ENCODE measurements around the gene UAP1L1.
A peak's percentile ranks its signal among the peaks of the same experiment; 100 is the strongest.

The UAP1L1 gene

DNA sequence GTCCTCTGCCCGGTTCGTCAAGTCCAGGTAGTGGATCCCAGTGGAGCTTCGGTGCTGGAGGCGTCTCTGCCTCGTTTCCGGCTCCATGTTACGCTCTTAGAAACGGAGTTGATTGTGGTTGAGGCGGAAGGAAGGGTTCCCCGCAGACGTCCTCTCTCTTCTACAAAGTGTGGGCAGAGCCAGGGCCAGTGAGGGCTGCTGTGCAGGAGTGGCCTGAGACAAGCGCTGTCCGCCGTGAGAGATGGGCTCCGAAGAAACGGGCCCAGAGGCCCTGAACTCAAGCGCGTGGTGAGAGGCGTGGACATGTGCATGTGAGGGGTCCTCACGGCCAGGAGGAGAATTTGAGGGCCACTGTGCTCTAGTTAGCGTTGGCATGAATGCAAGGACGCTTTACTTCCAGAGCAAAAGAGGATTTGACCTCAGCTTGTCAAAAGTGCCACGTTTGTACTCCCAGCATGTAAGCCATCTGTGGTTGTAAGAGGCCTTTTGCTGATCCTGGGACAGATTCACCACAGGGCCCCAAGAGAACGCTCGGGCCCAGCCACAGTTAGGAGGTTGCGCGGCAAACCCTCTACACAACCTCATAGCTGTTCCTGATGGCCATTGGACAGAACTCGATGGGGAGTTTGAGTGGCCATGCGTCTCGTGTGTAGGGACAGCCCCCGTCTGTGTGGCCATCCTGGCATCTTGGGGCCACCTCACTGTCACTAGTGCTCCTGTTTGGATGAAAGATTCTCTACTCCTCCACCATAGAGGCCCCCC is 19.6 kb downstream of the UAP1L1 start:
- peak; percentile 75 for DNase-seq (ENCODE audit: low read depth)
- peak overlapping the region; percentile 36 for H3K4me3 ChIP-seq (ENCODE audit: low read depth, low read length)
- TF ChIP-seq POLR2A (IDR thresholded peaks at IDR 0.05; ENCODE audit: extremely low read depth, insufficient read length): no peak
- TF ChIP-seq, protein P1, sequence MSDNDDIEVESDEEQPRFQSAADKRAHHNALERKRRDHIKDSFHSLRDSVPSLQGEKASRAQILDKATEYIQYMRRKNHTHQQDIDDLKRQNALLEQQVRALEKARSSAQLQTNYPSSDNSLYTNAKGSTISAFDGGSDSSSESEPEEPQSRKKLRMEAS (IDR thresholded peaks at IDR 0.05; ENCODE audit: low read depth, low read length): no peak; the same call in 1 of the 2 replicates
- peak; percentile 60 for TF ChIP-seq MYC (IDR thresholded peaks at IDR 0.05; ENCODE audit: low read depth, low read length)
- TF ChIP-seq, protein P2, sequence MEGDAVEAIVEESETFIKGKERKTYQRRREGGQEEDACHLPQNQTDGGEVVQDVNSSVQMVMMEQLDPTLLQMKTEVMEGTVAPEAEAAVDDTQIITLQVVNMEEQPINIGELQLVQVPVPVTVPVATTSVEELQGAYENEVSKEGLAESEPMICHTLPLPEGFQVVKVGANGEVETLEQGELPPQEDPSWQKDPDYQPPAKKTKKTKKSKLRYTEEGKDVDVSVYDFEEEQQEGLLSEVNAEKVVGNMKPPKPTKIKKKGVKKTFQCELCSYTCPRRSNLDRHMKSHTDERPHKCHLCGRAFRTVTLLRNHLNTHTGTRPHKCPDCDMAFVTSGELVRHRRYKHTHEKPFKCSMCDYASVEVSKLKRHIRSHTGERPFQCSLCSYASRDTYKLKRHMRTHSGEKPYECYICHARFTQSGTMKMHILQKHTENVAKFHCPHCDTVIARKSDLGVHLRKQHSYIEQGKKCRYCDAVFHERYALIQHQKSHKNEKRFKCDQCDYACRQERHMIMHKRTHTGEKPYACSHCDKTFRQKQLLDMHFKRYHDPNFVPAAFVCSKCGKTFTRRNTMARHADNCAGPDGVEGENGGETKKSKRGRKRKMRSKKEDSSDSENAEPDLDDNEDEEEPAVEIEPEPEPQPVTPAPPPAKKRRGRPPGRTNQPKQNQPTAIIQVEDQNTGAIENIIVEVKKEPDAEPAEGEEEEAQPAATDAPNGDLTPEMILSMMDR (IDR thresholded peaks at IDR 0.05; ENCODE audit: low read depth, low read length): no peak

DNA sequence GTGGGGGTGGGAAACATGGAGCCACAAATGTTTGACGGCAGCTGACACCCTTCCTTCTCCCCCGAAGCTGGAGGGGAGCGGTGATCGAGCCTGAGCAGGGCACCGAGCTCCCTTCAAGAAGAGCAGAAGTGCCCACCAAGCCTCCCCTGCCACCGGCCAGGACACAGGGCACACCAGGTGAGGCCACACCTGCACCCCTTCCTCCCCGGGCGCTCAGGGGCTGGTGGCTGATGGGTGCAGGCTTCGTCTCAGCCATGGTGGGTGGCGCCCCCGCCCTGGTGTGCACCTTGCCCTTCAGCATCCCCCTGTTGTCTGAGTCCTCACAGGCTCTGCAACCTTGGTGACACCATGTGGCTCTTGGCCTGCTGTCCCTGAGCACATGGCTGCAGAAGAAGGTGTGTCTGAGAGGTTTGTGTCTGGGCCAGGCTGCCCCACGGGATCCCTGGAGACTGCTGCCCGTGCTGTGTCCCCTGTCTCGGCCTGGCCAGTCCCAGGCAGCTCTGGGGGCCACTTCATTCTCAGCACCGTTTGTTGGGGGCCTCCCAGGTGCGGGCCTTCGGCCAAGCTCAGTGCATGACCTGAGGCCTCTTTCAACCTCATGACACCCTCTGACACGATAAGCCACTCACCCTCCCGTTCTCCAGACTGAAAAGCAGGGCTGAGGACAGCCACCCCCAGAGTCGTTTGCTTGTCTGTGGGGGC is 20.6 kb downstream of the UAP1L1 start:
- no peak for TF ChIP-seq POLR2A (IDR thresholded peaks at IDR 0.05; ENCODE audit: extremely low read depth, insufficient read length)
- TF ChIP-seq, protein P1 (IDR thresholded peaks at IDR 0.05; ENCODE audit: low read depth, low read length): peak; percentile 32; the same call in 1 of the 2 replicates
- TF ChIP-seq, protein P2 (IDR thresholded peaks at IDR 0.05; ENCODE audit: low read depth, low read length): no peak
- no peak for TF ChIP-seq MYC (IDR thresholded peaks at IDR 0.05; ENCODE audit: low read depth, low read length)
- DNase-seq (ENCODE audit: low read depth): no peak
- H3K4me3 ChIP-seq (ENCODE audit: low read depth, low read length): no peak overlapping the region

DNA sequence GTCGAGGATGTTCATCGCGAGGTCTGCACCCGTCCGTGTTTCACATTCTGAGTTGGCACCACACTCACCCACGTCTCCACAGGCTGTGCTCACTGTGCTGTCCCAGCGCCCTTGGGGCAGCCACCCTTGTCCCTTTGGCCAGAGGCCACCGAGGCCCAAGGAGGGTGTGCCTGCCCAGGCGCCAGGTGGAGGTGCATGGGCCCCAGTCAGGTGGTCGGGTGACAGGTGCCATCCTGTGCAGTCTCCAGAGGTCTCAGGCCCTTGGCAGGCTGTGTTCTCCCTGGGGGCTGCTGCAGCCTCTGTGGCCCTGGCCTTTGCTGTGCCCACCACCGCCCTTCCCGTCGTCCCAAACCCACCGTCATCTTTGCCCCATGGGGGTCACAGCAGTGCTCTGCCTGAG is 21.9 kb downstream of the UAP1L1 start:
- no peak overlapping the region for H3K4me3 ChIP-seq (ENCODE audit: low read depth, low read length)
- TF ChIP-seq MYC (IDR thresholded peaks at IDR 0.05; ENCODE audit: low read depth, low read length): no peak
- TF ChIP-seq POLR2A (IDR thresholded peaks at IDR 0.05; ENCODE audit: extremely low read depth, insufficient read length): no peak
- TF ChIP-seq, protein P1 (IDR thresholded peaks at IDR 0.05; ENCODE audit: low read depth, low read length): no peak
- TF ChIP-seq, protein P2 (IDR thresholded peaks at IDR 0.05; ENCODE audit: low read depth, low read length): no peak
- DNase-seq (ENCODE audit: low read depth): no peak

DNA sequence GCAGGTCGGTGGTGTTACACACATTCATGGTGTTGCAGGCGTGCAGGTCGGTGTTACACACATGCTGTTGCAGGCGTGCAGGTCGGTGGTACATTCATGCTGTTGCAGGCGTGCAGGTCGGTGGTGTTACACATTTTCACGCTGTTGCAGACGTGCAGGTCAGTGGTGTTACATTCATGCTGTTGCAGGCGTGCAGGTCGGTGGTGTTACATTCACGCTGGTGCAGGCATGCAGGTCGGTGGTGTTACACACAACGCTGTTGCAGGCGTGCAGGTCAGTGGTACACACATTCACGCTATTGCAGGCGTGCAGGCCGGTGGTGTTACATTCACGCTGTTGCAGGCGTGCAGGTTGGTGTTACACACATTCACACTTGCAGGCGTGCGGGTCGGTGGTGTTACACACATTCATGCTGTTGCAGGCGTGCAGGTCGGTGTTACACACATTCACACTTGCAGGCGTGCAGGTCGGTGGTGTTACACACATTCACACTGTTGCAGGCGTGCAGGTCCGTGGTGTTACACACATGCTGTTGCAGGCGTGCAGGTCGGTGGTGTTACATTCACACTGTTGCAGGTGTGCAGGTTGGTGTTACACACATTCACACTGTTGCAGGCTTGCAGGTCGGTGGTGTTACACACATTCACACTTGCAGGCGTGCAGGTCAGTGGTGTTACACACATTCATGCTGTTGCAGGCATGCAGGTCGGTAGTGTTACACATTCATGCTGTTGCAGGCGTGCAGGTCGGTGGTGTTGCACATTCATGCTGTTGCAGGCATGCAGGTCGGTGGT is 26.1 kb downstream of the UAP1L1 start:
- TF ChIP-seq, protein P2 (IDR thresholded peaks at IDR 0.05; ENCODE audit: low read depth, low read length): no peak
- no peak for DNase-seq (ENCODE audit: low read depth)

DNA sequence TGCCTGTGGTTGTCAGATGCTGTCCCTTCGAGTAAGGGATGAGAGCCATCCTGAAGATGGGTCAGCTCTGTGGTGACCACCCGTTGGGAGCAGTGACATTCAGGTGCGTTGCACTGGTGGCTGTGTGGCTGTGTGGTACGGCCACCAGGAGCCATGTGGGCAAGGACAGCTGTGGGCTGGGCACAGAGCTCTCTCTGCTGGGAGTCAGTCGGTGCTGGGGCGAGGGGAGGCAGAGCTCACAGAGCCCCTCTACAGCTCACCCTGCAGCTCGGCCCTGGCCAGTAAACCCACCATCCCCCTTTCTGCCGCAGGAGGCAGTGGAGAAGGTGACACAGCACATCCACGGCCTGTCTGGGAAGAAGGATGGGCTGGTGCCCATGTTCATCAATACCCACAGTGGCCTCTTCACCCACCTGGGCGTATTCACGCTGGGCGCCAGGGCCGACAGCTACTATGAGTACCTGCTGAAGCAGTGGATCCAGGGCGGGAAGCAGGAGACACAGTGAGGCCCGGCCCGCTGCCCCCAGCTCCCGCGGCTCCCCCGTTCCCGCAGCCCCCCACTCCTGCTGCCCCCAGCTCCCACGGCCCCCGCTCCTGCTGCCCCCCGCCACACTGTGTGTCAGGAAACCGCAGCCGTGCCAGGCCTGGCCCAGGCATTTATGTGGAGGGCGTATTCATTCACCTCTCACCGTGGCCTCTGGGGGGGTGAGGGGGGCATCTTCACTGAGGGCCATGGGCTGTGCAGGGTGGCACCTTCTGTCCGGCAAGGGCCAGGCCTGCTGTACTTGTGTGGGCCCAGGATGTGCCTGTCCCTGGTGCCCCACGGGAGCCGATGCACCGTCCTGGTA is 28.7 kb downstream of the UAP1L1 start:
- H3K4me3 ChIP-seq (ENCODE audit: low read depth, low read length): no peak overlapping the region
- TF ChIP-seq MYC (IDR thresholded peaks at IDR 0.05; ENCODE audit: low read depth, low read length) (no peak), POLR2A (IDR thresholded peaks at IDR 0.05; ENCODE audit: extremely low read depth, insufficient read length) (no peak)
- TF ChIP-seq, protein P1 (IDR thresholded peaks at IDR 0.05; ENCODE audit: low read depth, low read length): no peak
- TF ChIP-seq, protein P2 (IDR thresholded peaks at IDR 0.05; ENCODE audit: low read depth, low read length): no peak
- no peak for DNase-seq (ENCODE audit: low read depth)

More for the DNA sequence above, 26.1 kb downstream of the UAP1L1 start:
- H3K4me3 ChIP-seq (ENCODE audit: low read depth, low read length): no peak overlapping the region

Measured in NB4 (cell line).